Measurements from ENCODE around the gene SLC37A3.

Gene SLC37A3

DNA sequence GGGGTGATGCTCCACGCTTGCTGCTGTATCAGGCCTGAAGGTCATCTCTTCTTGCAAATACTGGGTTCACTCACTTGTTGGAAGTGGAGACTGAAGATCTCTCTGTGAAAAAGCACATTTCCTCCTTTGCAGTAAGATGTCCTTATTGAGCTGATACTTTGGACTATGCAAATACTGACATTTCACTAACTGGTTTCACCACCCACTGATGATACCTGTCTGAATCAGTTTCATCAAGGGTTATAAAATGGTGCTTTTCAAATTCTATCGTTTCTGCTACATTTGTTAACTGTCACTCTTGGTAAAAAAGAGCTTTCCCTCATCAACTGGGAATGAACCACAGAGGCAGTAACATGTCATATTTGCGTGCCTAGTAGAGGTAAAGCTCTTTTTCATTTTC lies 41.0 kb upstream of the SLC37A3 start:
- TF ChIP-seq CTCF (IDR thresholded peaks at IDR 0.05), result no peak
- no peak overlapping the region for H3K27ac ChIP-seq
- no peak overlapping the region for H3K4me3 ChIP-seq
- H3K9me3 ChIP-seq, result no peaks in the 10 kb centered on the region
- H3K27me3 ChIP-seq, result peaks cover 0 to 7% of the 10 kb centered on the region in 2 donors
- no peaks in the 10 kb centered on the region for H3K4me1 ChIP-seq
- DNase-seq, result no peak
- intact Hi-C loops (cut with DNase I; ENCODE audit: low total_unique reads), result no loop called here
- no peaks in the 10 kb centered on the region for H3K36me3 ChIP-seq

- DNase-seq, result no peak
- Histone ChIP-seq H3K4me3 (no peak overlapping the region), H3K36me3 (no peaks in the 10 kb centered on the region), H3K9me3 (no peaks in the 10 kb centered on the region), H3K27me3 (peaks cover 0 to 7% of the 10 kb centered on the region in 2 donors), H3K27ac (no peak overlapping the region), H3K4me1 (no peaks in the 10 kb centered on the region)
- no peak for TF ChIP-seq CTCF (IDR thresholded peaks at IDR 0.05)
- intact Hi-C loops (cut with DNase I; ENCODE audit: low total_unique reads), result no loop called here
These were observed 37.0 kb upstream of the SLC37A3 start for GRCh38 chr7:140435252-140435895.

- Histone ChIP-seq H3K4me3 (no peak overlapping the region), H3K4me1 (no peaks in the 10 kb centered on the region), H3K36me3 (no peaks in the 10 kb centered on the region), H3K27ac (no peak overlapping the region), H3K9me3 (no peaks in the 10 kb centered on the region), H3K27me3 (peaks cover 0 to 9% of the 10 kb centered on the region in 2 donors)
- TF ChIP-seq CTCF (IDR thresholded peaks at IDR 0.05), result no peak
- DNase-seq, result no peak
- intact Hi-C loops (cut with DNase I; ENCODE audit: low total_unique reads), result no loop called here
These were observed 35.1 kb upstream of the SLC37A3 start for GRCh38 chr7:140433396-140433795.

DNA sequence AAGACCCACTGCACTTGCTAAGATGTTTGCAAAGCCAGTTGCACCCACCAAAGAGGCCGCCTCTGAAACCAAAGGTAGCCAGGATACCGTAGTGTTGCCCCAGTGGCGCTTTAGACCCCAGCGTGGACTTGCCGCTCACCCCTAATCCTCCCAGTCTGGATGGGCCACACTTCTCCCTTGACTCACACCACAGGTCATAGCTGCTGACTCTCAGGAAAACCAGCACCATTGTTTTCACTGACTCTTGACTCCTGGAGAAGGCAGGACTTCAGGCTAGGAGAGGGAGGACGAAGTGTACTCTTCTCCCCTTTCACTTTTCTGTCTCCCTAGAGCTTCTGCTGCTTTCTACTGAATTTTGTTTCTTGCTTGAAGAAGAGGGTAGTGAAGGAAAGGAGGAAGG lies 27.8 kb upstream of the SLC37A3 start:
- intact Hi-C loops (cut with DNase I; ENCODE audit: low total_unique reads), result no loop called here
- Histone ChIP-seq H3K27me3 (peaks cover 0 to 2% of the 10 kb centered on the region in 2 donors), H3K27ac (no peak overlapping the region), H3K9me3 (no peaks in the 10 kb centered on the region), H3K36me3 (no peaks in the 10 kb centered on the region), H3K4me3 (no peak overlapping the region), H3K4me1 (no peaks in the 10 kb centered on the region)
- no peak for DNase-seq
- no peak for TF ChIP-seq CTCF (IDR thresholded peaks at IDR 0.05)

GRCh38 chr7:140425718-140426117 lies 27.4 kb upstream of the SLC37A3 start:
- no peaks in the 10 kb centered on the region for H3K4me1 ChIP-seq
- H3K9me3 ChIP-seq, result no peaks in the 10 kb centered on the region
- no peak for DNase-seq
- intact Hi-C loops (cut with DNase I; ENCODE audit: low total_unique reads), result no loop called here
- no peak for TF ChIP-seq CTCF (IDR thresholded peaks at IDR 0.05)
- H3K27me3 ChIP-seq, result peaks cover 0 to 2% of the 10 kb centered on the region in 2 donors
- H3K36me3 ChIP-seq, result no peaks in the 10 kb centered on the region
- H3K4me3 ChIP-seq, result no peak overlapping the region
- H3K27ac ChIP-seq, result no peak overlapping the region

DNA sequence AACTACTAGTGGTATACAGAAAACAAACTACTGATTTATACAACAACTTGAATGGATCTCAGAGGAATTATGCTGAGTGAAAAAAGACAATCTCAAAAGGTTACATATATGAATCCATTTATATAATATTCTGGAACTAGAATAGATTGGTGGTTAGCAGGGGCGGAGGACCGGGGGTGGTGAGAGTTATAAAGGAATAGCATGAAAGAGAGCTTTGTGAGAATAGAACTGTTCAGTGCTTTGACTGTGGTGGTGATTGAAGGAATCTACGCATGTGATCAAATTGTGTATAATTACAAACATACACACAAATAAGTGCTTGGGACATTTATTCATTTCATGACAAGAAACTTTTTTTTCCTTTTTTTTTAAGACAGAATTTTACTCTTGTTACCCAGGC lies 25.2 kb upstream of the SLC37A3 start:
- Histone ChIP-seq H3K9me3 (no peaks in the 10 kb centered on the region), H3K27ac (no peak overlapping the region), H3K36me3 (no peaks in the 10 kb centered on the region), H3K27me3 (no peaks in the 10 kb centered on the region), H3K4me3 (no peak overlapping the region), H3K4me1 (no peaks in the 10 kb centered on the region)
- intact Hi-C loops (cut with DNase I; ENCODE audit: low total_unique reads), result no loop called here
- no peak for TF ChIP-seq CTCF (IDR thresholded peaks at IDR 0.05)
- DNase-seq, result no peak

Data from tibial artery (tissue), 4 donors.